GM21447 (cell line): ENCODE data around the gene CYLD.

ENCODE experiments used
- ATAC-seq: cut with Tn5 transposase; IDR thresholded peaks from one replicate; pipeline ENCODE4 v1.9.1; 2021; ENCODE audit not compliant: unreplicated experiment

Gene CYLD

DNA sequence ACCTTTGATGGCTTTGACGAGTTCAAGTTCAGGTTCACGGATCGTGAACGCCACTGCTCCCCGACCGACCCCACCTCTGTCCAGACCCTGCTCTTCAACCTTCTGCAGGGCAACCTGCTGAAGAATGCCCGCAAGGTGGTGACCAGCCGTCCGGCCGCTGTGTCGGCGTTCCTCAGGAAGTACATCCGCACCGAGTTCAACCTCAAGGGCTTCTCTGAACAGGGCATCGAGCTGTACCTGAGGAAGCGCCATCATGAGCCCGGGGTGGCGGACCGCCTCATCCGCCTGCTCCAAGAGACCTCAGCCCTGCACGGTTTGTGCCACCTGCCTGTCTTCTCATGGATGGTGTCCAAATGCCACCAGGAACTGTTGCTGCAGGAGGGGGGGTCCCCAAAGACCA is 30.8 kb upstream of the CYLD start:
- no peak for ATAC-seq

DNA sequence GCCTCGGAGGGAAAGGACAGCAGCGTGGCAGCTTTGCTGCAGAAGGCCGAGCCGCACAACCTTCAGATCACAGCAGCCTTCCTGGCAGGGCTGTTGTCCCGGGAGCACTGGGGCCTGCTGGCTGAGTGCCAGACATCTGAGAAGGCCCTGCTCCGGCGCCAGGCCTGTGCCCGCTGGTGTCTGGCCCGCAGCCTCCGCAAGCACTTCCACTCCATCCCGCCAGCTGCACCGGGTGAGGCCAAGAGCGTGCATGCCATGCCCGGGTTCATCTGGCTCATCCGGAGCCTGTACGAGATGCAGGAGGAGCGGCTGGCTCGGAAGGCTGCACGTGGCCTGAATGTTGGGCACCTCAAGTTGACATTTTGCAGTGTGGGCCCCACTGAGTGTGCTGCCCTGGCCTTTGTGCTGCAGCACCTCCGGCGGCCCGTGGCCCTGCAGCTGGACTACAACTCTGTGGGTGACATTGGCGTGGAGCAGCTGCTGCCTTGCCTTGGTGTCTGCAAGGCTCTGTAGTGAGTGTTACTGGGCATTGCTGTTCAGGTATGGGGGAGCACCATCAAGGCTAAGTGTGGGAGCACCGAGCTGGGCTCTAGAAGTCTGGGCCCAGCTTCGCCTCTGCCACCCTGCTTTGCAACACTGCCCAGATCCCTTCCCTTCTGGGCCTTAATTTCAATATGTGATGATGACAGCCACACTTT is 29.9 kb upstream of the CYLD start:
- no peak for ATAC-seq

- ATAC-seq = no peak
Measured at GRCh38 chr16:50712560-50712898, 29.4 kb upstream of the CYLD start.

DNA sequence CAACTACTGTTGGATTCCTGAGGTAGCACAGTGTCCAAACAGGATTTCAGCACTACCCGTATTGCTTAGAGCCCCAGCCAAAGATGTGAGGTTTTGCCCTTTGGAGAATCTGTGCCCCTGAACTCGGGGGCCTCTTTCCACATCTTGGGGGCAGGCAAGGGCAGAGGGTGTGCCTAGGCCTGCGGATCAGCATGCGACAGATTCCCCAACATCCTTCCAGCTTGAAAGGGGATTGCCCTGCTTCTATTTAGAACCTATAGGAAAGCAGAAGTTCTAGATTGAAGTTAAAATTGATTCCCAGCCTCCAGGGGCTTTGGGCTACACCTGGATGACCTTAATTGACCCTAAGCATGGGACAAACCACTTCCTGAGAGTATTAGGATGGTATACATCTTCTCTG is 28.9 kb upstream of the CYLD start:
- ATAC-seq = no peak

GRCh38 chr16:50717091-50717490 is 24.8 kb upstream of the CYLD start:
- no peak for ATAC-seq

DNA sequence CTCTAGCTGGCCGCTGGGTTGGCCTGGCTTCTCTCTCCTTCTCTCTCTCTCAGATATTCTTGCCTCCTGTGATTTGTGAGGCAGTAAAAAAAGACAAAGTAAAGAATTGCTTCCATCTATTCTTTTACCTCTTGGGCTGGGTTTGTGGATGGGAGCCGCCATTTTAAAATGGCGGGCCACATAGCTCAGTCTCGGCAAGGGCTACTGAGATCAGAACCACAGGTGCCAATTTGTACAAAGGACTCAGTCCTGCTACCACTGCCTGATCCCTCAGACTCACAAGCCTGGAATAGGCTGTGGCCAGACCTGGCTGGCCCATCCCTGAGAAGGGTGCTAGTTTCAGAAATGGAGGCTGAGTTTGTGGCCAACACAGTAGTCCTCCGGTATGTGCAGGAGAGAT is 24.4 kb upstream of the CYLD start:
- no peak for ATAC-seq

DNA sequence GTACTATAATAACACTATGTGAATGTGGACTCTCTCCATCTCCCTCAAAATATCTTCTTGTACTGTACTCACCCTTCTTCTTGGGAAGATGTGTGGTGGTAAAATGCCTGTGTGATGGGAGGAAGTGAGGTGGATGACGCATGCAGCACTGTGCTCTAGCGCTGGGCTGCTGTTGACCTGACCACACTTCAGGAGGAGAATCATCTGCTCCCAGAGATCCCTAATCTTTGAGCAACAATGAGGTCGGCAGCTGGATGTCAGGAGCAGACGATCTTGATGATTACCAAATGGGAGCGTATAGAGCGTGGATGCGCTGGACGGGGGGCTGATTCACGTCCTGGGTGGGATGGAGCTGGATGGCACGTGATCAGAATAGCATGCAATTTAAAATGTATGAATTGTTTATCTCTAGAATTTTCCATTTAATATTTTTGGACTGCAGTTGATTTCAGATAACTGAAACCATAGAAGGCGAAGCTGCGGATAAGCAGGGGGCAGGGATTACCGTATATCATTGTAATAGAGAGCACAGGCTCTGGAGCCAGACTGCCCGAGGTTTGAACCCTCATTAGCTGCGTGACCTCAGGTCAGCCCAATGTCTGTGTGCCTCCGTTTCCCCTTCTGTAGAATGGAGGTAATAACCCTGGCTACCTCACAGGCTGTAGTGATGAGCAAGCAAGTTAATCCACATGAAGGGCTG is 23.7 kb upstream of the CYLD start:
- ATAC-seq = no peak

GRCh38 chr16:50718761-50719400 is 23.0 kb upstream of the CYLD start:
- no peak for ATAC-seq

- ATAC-seq = no peak
Measured at GRCh38 chr16:50719401-50720337, 22.2 kb upstream of the CYLD start.

- ATAC-seq = no peak
Measured at GRCh38 chr16:50721549-50722404, 20.1 kb upstream of the CYLD start.

GRCh38 chr16:50722405-50722737 is 19.5 kb upstream of the CYLD start:
- no peak for ATAC-seq

DNA sequence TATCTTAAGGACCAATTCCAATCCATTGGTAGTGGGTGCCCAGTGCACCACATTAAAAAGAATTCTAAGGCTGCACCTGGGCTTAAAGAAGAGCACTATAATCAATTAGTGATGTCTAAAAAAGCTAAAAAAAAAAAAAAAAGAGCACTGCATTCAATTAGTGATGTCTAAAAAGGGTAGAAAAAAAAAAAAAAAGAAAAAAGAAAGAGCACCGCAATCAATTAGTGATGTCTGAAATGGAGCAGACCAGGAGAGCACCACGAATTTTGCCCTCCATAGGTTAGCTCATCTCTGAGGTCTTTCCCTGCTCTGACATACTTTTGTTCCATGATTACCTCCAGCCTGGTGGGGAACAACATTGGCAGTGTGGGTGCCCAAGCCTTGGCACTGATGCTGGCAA is 18.9 kb upstream of the CYLD start:
- no peak for ATAC-seq

DNA sequence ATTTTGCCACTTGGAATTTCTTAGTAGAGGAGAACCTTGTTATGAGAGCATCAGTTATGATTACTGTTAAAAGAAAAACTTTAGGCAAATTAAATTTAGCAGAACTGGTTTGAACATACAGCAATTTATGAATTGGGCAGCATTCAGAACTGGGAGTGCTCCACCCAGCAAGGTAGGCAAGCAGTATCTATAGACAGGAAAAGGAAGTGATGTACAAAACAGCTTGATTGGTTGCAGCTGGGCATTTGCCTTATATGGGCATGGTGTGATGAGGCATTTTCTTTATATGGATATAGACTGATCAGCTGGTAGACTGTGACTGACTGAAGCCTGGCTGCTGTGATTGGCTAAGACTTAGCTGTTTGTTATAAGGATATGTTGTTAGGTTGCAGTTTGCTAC is 17.6 kb upstream of the CYLD start:
- ATAC-seq = no peak

DNA sequence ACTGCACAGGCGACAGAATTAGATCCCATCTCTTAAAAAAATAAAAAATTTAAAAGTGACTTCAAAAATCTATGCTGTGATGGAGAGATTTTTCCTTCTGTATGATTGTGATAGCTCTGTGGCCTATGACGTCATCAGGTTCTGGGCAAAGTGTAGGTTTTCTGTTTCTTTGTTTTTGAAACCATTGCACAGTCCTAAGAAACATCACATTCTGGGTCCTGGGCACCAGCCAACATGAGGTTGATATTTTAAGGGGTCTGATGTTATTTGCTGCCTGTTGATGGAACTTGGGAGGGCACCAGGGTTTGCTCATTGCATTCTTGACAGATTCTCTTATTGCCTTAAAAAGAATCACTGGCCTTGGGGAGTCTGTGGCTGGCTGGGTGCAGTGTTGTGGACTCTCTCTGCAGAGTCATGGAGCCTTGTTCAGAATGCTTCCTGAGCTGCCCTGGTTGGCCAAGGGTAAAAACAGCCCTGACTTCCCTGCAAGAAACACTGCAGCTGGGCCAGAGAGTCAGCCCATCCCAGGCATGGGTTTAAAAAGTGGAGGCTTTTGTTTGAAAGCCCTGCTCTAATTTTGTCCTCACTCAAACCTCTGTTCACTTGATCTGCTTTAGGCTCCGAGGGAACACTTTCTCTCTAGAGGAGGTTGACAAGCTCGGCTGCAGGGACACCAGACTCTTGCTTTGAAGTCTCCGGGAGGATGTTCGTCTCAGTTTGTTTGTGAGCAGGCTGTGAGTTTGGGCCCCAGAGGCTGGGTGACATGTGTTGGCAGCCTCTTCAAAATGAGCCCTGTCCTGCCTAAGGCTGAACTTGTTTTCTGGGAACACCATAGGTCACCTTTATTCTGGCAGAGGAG is 10.5 kb upstream of the CYLD start:
- no peak for ATAC-seq

DNA sequence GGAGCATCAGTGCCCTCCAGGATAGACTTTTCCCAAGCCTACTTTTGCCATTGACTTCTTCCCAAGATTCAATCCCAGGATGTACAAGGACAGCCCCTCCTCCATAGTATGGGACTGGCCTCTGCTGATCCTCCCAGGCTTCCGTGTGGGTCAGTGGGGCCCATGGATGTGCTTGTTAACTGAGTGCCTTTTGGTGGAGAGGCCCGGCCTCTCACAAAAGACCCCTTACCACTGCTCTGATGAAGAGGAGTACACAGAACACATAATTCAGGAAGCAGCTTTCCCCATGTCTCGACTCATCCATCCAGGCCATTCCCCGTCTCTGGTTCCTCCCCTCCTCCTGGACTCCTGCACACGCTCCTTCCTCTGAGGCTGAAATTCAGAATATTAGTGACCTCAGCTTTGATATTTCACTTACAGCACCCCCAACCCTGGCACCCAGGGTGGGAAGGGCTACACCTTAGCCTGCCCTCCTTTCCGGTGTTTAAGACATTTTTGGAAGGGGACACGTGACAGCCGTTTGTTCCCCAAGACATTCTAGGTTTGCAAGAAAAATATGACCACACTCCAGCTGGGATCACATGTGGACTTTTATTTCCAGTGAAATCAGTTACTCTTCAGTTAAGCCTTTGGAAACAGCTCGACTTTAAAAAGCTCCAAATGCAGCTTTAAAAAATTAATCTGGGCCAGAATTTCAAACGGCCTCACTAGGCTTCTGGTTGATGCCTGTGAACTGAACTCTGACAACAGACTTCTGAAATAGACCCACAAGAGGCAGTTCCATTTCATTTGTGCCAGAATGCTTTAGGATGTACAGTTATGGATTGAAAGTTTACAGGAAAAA is 9.7 kb upstream of the CYLD start:
- ATAC-seq = no peak

DNA sequence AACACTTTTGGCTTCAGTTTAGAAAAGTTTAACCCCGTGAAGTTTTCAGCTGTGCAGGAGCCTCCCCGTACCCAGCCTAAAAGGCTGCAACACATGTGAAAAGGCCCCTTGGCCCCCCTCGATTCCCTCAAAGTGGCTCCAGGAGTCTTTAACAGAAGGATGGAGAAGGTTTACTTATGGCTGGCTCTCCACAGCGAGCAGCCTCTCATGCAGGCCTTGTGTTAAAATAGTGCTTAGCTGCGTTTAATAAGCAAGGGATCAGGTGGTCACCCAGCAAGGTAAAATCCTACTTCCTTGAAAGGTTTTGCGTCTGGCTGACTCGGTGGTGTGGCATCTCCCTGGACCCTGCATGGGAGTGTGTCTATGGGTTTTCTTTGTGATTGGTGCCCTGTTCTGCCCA is 8.4 kb upstream of the CYLD start:
- no peak for ATAC-seq

- ATAC-seq = no peak
Measured at GRCh38 chr16:50735629-50736122, 6.2 kb upstream of the CYLD start.

GRCh38 chr16:50736448-50736847 is 5.4 kb upstream of the CYLD start:
- no peak for ATAC-seq
